GOT3 (cell line): ENCODE results near the gene SUFU.

Experiments
- DNase-seq: peaks from one replicate; lab custom pipeline; 2025; ENCODE audit warnings: mixed read lengths; lab: John Stamatoyannopoulos, UW

The SUFU gene

GRCh38 chr10:102620138-102620590, 116.4 kb downstream of the SUFU start:
- no peak for DNase-seq

- DNase-seq, result no peak
These were observed 117.0 kb downstream of the SUFU start for GRCh38 chr10:102620591-102621442.

GRCh38 chr10:102621443-102622325, 117.9 kb downstream of the SUFU start:
- no peak for DNase-seq

- no peak for DNase-seq
These were observed 120.3 kb downstream of the SUFU start for GRCh38 chr10:102624094-102624493.

- no peak for DNase-seq
These were observed 121.2 kb downstream of the SUFU start for GRCh38 chr10:102624751-102625645.

- DNase-seq, result no peak
These were observed 122.4 kb downstream of the SUFU start for GRCh38 chr10:102626026-102626685.

- DNase-seq, result no peak
These were observed 123.5 kb downstream of the SUFU start for GRCh38 chr10:102627291-102627735.

GRCh38 chr10:102627736-102628293, 124.0 kb downstream of the SUFU start:
- DNase-seq, result peak; percentile 38

GRCh38 chr10:102628451-102628911, 124.7 kb downstream of the SUFU start:
- no peak for DNase-seq

- DNase-seq, result no peak
These were observed 126.2 kb downstream of the SUFU start for GRCh38 chr10:102629661-102630614.

- DNase-seq, result no peak
These were observed 126.9 kb downstream of the SUFU start for GRCh38 chr10:102630663-102631062.

GRCh38 chr10:102631525-102632393, 128.0 kb downstream of the SUFU start:
- no peak for DNase-seq

GRCh38 chr10:102632394-102633111, 128.8 kb downstream of the SUFU start:
- no peak for DNase-seq

- no peak for DNase-seq
These were observed 129.5 kb downstream of the SUFU start for GRCh38 chr10:102633287-102633686.

GRCh38 chr10:102633848-102634247, 130.1 kb downstream of the SUFU start:
- no peak for DNase-seq

- no peak for DNase-seq
These were observed 130.9 kb downstream of the SUFU start for GRCh38 chr10:102634686-102635085.

GRCh38 chr10:102635377-102635776, 131.6 kb downstream of the SUFU start:
- DNase-seq, result no peak

- no peak for DNase-seq
These were observed 135.8 kb downstream of the SUFU start for GRCh38 chr10:102639537-102639936.
